Trophoblast cell (in vitro differentiated cells and primary cell): ENCODE results near the gene SIRPA.

ENCODE experiments used
- DNase-seq, 2 donors: peaks; one replicate each; pipeline ENCODE4 v3.0.0-alpha.2; 2016
- H2AFZ ChIP-seq: 2 replicates; pipeline ENCODE4 v1.6.1; 2013; ENCODE audit warnings: low read length, moderate library complexity, mild to moderate bottlenecking; ENCODE audit not compliant: insufficient read depth, poor library complexity
- H2AK5ac ChIP-seq: 2 replicates; pipeline ENCODE4 v1.6.1; 2013; ENCODE audit warnings: mild to moderate bottlenecking, low read length
- H2BK120ac ChIP-seq: 2 replicates; pipeline ENCODE4 v1.6.1; 2013; ENCODE audit warnings: low read length, mild to moderate bottlenecking, moderate library complexity; ENCODE audit not compliant: insufficient read depth, poor library complexity
- H2BK12ac ChIP-seq: 2 replicates; pipeline ENCODE4 v1.6.1; 2013; ENCODE audit warnings: mild to moderate bottlenecking, low read length, moderate library complexity
- H2BK5ac ChIP-seq: 2 replicates; pipeline ENCODE4 v1.6.1; 2013; ENCODE audit warnings: low read length, low read depth, moderate library complexity, mild to moderate bottlenecking; ENCODE audit not compliant: poor library complexity
- H3K14ac ChIP-seq: 2 replicates; pipeline ENCODE4 v1.6.1; 2013; ENCODE audit warnings: mild to moderate bottlenecking, low read length
- H3K18ac ChIP-seq: 2 replicates; pipeline ENCODE4 v1.6.1; 2013; ENCODE audit warnings: mild to moderate bottlenecking, low read length
- H3K23ac ChIP-seq: 2 replicates; pipeline ENCODE4 v1.6.1; 2013; ENCODE audit warnings: low read length
- H3K27ac ChIP-seq: 2 replicates; pipeline ENCODE4 v1.5.1; 2013; ENCODE audit warnings: low read depth, mild to moderate bottlenecking, inconsistent platforms, low read length, moderate library complexity
- H3K27me3 ChIP-seq: 2 replicates; pipeline ENCODE4 v1.6.1; 2013; ENCODE audit warnings: inconsistent platforms, mild to moderate bottlenecking, low read length, moderate library complexity; ENCODE audit not compliant: insufficient read depth
- H3K36me3 ChIP-seq, 2 experiments: 1 replicate in 1 of 2; 2 replicates in 1 of 2; pipeline ENCODE4 v1.6.1; 2013; ENCODE audit warnings: low read length in 2 of 2, mild to moderate bottlenecking in 2 of 2, moderate library complexity in 1 of 2; ENCODE audit not compliant: insufficient read depth in 2 of 2, control insufficient read depth in 1 of 2
- H3K4ac ChIP-seq: 2 replicates; pipeline ENCODE4 v1.6.1; 2013; ENCODE audit warnings: low read depth, mild to moderate bottlenecking, low read length, moderate library complexity
- H3K4me1 ChIP-seq, 2 experiments: 1 replicate in 1 of 2; 2 replicates in 1 of 2; pipeline ENCODE4 v1.6.1; 2013; ENCODE audit warnings: low read length in 2 of 2, mild to moderate bottlenecking in 2 of 2, moderate library complexity in 1 of 2; ENCODE audit not compliant: insufficient read depth in 2 of 2, control insufficient read depth in 1 of 2
- H3K4me2 ChIP-seq: 2 replicates; pipeline ENCODE4 v1.6.1; 2013; ENCODE audit warnings: inconsistent platforms, mild to moderate bottlenecking, low read length, moderate library complexity
- H3K4me3 ChIP-seq: 2 replicates; pipeline ENCODE4 v1.5.1; 2013; ENCODE audit warnings: mild to moderate bottlenecking, low read depth, low read length, inconsistent platforms
- H3K79me1 ChIP-seq: one replicate; pipeline ENCODE4 v1.6.1; 2013; ENCODE audit warnings: low read length
- H3K79me2 ChIP-seq: 2 replicates; pipeline ENCODE4 v1.6.1; 2013; ENCODE audit warnings: low read length, mild to moderate bottlenecking; ENCODE audit not compliant: control insufficient read depth, insufficient read depth, poor library complexity
- H3K9ac ChIP-seq: 2 replicates; pipeline ENCODE4 v1.6.1; 2013; ENCODE audit warnings: mild to moderate bottlenecking, low read length
- H3K9me3 ChIP-seq: 2 replicates; pipeline ENCODE4 v1.6.1; 2013; ENCODE audit warnings: low read depth, mild to moderate bottlenecking, control low read depth, inconsistent platforms, low read length; ENCODE audit not compliant: insufficient read depth
- H4K12ac ChIP-seq: 2 replicates; pipeline ENCODE4 v1.6.1; 2013; ENCODE audit warnings: low read depth, mild to moderate bottlenecking, low read length, moderate library complexity
- H4K8ac ChIP-seq: 2 replicates; pipeline ENCODE4 v1.6.1; 2013; ENCODE audit warnings: low read depth, mild to moderate bottlenecking, low read length, moderate library complexity
- H4K91ac ChIP-seq: one replicate; pipeline ENCODE4 v1.6.1; 2013; ENCODE audit warnings: low read depth, mild to moderate bottlenecking, low read length, moderate library complexity
- WGBS: extraction: QIAGEN DNeasy Blood & Tissue Kit; methylation state at CpG from one replicate; pipeline ENCODE4 v1.1.7; 2013; ENCODE audit warnings: missing lambda C conversion rate; ENCODE audit not compliant: insufficient read length, insufficient coverage; ENCODE audit errors: extremely low coverage; 5-methylcytosine and 5-hydroxymethylcytosine counted together

The SIRPA gene

GRCh38 chr20:1867495-1868260 lies 27.5 kb upstream of the SIRPA start:
- Histone ChIP-seq H3K4me3 (no peak overlapping the region), H2BK5ac (no peak overlapping the region), H3K23ac (no peak overlapping the region), H2AFZ (no peak overlapping the region), H3K79me2 (no peaks in the 10 kb centered on the region), H3K18ac (no peak overlapping the region), H2BK120ac (no peak overlapping the region), H3K4me2 (no peak overlapping the region), H4K12ac (no peak overlapping the region), H3K9ac (no peak overlapping the region), H4K91ac (no peak overlapping the region), H3K79me1 (no peaks in the 10 kb centered on the region), H3K27ac (no peak overlapping the region), H3K14ac (no peak overlapping the region), H3K9me3 (no peaks in the 10 kb centered on the region), H3K4me1 (peaks cover 0 to 4% of the 10 kb centered on the region in 2 experiments), H2BK12ac (no peak overlapping the region), H3K36me3 (no peaks in the 10 kb centered on the region), H4K8ac (no peak overlapping the region), H2AK5ac (no peak overlapping the region), H3K27me3 (no peaks in the 10 kb centered on the region), H3K4ac (no peak overlapping the region)
- WGBS = no CpG with 5 or more reads among the region's 3 CpGs
- DNase-seq = no peak

- no CpG with 5 or more reads among the region's 3 CpGs for WGBS
- no peak overlapping the region for H3K18ac ChIP-seq
Observed at GRCh38 chr20:1868856-1869255, 26.4 kb upstream of the SIRPA start.

GRCh38 chr20:1870323-1870722 lies 24.9 kb upstream of the SIRPA start:
- Histone ChIP-seq H3K9me3 (no peaks in the 10 kb centered on the region), H2BK5ac (no peak overlapping the region), H2AK5ac (no peak overlapping the region), H4K12ac (no peak overlapping the region), H3K27me3 (no peaks in the 10 kb centered on the region), H4K8ac (no peak overlapping the region), H3K4me3 (no peak overlapping the region), H2BK120ac (no peak overlapping the region), H3K4ac (no peak overlapping the region), H2BK12ac (no peak overlapping the region), H3K23ac (no peak overlapping the region), H3K9ac (no peak overlapping the region), H3K4me2 (no peak overlapping the region), H2AFZ (no peak overlapping the region), H3K27ac (no peak overlapping the region), H3K14ac (no peak overlapping the region), H4K91ac (no peak overlapping the region), H3K4me1 (no peaks in the 10 kb centered on the region), H3K36me3 (no peaks in the 10 kb centered on the region), H3K18ac (no peak overlapping the region), H3K79me2 (no peaks in the 10 kb centered on the region), H3K79me1 (no peaks in the 10 kb centered on the region)
- peak in 1 of 2 donors; percentile 10 for DNase-seq
- no CpG with 5 or more reads among the region's 4 CpGs for WGBS

More at GRCh38 chr20:1868856-1869255, 26.4 kb upstream of the SIRPA start:
- Histone ChIP-seq H3K27ac (no peak overlapping the region), H3K4me2 (no peak overlapping the region), H3K9me3 (no peaks in the 10 kb centered on the region), H4K91ac (no peak overlapping the region), H3K79me2 (no peaks in the 10 kb centered on the region), H3K9ac (no peak overlapping the region), H3K4ac (no peak overlapping the region), H2BK12ac (no peak overlapping the region), H2BK120ac (no peak overlapping the region), H3K27me3 (no peaks in the 10 kb centered on the region), H2BK5ac (no peak overlapping the region), H3K14ac (no peak overlapping the region), H2AK5ac (no peak overlapping the region), H4K12ac (no peak overlapping the region), H3K79me1 (no peaks in the 10 kb centered on the region), H3K4me1 (no peaks in the 10 kb centered on the region), H3K4me3 (no peak overlapping the region), H3K23ac (no peak overlapping the region), H3K36me3 (no peaks in the 10 kb centered on the region), H2AFZ (no peak overlapping the region), H4K8ac (no peak overlapping the region)
- DNase-seq = no peak

GRCh38 chr20:1870792-1871550 lies 24.2 kb upstream of the SIRPA start:
- Histone ChIP-seq H3K4ac (no peak overlapping the region), H2BK120ac (no peak overlapping the region), H3K36me3 (no peaks in the 10 kb centered on the region), H4K8ac (no peak overlapping the region), H3K18ac (no peak overlapping the region), H3K4me1 (no peaks in the 10 kb centered on the region), H2AFZ (no peak overlapping the region), H3K9ac (no peak overlapping the region), H4K91ac (no peak overlapping the region), H2BK12ac (no peak overlapping the region), H2BK5ac (no peak overlapping the region), H3K23ac (no peak overlapping the region), H4K12ac (no peak overlapping the region), H3K27me3 (no peaks in the 10 kb centered on the region), H3K79me2 (no peaks in the 10 kb centered on the region), H2AK5ac (no peak overlapping the region), H3K4me3 (no peak overlapping the region), H3K4me2 (no peak overlapping the region), H3K79me1 (no peaks in the 10 kb centered on the region), H3K9me3 (no peaks in the 10 kb centered on the region), H3K27ac (no peak overlapping the region), H3K14ac (no peak overlapping the region)
- WGBS = no CpG with 5 or more reads among the region's 17 CpGs
- DNase-seq = no peak
